ENCODE measurements around the gene NMNAT2.
"Not testable (repeated sequence)": the region's sequence is repeated elsewhere in the genome, so short reads cannot be mapped to it uniquely, and the experiment has no call there.

NMNAT2 gene

GRCh38 chr1:183251959-183252450 lies 166.2 kb downstream of the NMNAT2 start:
- no peak for DNase-seq

DNA sequence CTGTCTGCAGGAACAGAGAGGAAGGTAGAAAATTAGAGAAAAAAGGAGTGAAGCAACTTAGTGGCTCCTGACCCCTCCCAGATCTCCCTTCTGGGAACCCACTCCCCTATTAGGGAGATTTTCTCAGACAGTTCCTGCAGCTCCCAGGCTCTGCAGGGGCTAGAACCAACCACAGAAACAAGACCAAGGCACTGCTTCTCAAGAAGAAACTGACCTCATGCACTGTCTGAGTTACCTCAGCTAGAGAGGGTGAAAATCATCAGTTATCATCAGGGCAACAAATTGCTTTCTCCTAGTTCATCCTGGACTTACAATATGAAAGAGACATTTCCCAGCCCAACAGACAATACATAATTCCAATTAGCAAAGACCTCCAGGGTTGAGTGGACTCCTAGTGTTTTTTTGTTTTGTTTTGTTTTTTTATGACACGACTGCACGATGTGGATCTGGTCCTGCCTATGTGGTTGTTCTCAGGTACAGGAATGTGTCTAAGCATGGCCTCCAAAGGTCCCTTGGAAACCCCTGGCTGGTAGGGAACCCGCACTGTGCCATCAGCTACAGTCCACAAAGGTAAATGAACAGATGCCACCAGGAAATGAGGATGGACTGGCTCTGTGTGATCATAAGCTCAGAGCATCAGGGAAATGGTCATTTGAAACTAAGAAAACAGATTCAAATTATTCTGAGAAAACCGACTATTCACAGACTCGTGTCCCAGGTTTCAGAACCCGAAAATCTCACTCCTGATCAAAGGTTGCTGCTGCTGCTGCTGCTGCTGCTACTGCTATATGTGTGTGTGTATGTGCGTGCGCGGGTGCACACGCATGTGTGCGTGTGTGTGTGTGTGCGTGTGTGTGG lies 166.8 kb downstream of the NMNAT2 start:
- DNase-seq, result no peak

DNA sequence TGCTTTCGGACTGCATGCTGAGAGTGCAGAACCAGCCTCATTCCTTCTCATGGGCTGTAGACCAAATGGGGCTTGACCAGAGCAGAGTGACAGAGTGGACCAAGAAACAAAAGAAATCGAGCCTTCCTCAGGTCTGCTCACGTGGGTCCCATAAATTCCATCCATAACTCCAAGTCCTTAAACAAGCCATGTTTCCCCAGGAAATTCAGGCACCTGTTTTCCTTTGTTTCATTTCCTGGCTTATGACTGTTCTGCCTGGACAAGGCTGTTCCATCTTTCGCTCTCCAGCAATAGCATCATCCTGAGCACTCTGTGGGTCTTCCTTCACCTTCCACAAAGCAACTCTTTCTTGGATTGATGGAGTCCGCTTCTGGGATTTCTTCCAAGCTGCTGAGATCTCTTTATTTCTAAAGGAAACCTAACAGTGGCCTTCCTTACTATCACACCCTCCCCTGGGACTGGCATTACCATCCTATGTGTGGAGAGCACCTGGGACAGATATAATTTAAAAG lies 168.2 kb downstream of the NMNAT2 start:
- DNase-seq, result no peak

- no peak for DNase-seq
Measured at GRCh38 chr1:183248989-183249691, 169.0 kb downstream of the NMNAT2 start.

DNA sequence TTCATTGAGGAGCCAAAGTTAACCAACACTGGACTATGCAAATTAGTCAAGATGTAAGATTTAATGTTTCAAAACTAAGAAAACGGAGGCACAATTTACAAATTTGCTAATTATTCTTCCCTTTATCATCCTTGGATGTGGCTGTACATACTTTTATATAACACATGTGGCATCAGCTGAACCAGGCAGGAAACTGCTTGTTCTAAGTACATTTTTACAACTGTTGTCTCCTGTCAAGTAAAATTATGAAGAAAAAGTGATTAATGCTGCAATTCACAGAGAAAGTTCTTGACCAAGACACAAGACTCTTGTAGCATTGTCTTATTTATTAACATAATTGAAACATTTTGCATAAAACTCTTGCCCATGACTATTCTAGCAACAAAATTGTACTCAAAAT lies 170.2 kb downstream of the NMNAT2 start:
- DNase-seq, result no peak

- DNase-seq, result no peak
Measured at GRCh38 chr1:183247484-183247883, 170.7 kb downstream of the NMNAT2 start.

GRCh38 chr1:183247066-183247465 lies 171.1 kb downstream of the NMNAT2 start:
- DNase-seq, result no peak

GRCh38 chr1:183246436-183246835 lies 171.7 kb downstream of the NMNAT2 start:
- no peak for DNase-seq

DNA sequence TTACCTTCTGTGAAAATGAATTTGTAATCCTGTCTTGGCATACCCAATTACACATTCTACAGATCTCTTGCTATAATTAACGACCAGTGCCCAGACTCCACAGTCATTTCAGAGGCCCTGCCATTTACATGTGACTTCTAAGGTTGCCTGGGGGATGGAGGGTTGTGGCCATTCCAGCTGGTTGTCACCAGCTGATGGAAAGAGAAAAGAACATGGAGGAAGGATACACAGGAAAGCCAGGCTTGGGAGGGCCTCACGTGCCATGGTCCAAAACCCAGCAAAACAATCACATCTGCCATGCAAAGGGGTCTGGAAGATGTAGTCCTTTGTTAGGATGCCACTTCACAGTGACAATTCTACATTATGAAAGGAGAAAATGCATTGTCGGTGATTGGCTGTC lies 172.8 kb downstream of the NMNAT2 start:
- no peak for DNase-seq

DNA sequence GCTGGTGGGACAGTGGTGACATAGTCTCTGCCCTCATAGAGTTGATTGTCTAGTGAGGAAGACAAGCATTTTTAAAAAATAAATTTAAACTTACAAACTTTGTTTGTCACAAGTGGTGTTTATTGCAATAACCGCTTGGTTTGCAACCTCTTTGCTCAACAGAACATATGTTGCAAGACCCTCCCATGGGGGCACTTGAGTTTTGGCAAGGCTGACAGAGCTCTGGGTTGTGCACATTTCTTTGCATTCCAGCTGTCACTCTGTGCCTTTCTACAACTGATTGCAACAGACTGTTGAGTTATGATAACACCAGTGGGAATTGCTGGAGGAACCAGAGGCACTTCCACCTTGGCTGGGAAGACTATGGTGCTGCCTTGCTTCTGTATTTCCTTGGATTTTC lies 173.7 kb downstream of the NMNAT2 start:
- DNase-seq, result no peak

DNA sequence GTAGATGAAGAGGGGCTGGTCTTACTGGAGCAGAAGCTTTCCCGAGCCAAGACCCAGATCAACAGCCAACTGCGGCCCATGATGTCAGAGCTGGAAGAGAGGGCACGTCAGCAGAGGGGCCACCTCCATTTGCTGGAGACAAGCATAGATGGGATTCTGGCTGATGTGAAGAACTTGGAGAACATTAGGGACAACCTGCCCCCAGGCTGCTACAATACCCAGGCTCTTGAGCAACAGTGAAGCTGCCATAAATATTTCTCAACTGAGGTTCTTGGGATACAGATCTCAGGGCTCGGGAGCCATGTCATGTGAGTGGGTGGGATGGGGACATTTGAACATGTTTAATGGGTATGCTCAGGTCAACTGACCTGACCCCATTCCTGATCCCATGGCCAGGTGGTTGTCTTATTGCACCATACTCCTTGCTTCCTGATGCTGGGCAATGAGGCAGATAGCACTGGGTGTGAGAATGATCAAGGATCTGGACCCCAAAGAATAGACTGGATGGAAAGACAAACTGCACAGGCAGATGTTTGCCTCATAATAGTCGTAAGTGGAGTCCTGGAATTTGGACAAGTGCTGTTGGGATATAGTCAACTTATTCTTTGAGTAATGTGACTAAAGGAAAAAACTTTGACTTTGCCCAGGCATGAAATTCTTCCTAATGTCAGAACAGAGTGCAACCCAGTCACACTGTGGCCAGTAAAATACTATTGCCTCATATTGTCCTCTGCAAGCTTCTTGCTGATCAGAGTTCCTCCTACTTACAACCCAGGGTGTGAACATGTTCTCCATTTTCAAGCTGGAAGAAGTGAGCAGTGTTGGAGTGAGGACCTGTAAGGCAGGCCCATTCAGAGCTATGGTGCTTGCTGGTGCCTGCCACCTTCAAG lies 174.8 kb downstream of the NMNAT2 start:
- DNase-seq, result no peak

DNA sequence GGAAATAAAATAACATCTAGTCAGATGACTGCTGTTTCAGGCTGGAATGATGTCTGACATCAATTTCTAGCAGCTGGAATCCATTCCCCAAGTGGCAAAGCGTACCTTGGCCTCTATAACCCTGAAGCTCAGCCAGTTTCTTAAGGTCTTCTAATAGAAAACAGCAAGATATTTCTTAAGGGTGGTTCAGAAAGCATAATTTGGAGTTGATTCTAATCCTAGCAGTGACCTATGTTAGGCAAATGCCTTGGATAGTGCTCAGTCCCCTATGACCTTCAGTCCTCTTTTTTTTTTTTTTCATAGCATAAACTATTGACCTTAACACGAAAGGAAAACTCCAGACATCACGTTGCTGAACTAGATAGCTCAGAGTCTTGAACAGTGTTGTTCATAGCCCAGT lies 175.6 kb downstream of the NMNAT2 start:
- no peak for DNase-seq

DNA sequence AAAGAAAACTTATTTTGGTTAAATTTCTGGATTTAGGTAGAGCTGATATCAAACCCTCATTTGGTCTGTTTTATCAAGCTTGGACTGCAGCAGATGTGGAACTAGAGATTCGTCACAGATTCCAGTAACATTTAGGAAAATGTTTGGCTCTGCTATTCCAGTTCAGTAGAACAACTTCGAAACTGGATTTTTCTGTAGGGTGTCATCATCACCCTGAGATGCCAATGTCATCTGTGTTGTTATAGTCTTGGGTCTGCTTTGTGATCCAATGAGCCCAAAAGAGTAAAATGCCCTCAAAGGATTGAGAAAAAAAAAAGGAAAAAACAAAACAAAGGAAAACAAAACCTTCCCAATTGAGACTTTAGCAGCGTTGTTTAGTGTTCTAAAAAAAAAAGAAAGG lies 176.7 kb downstream of the NMNAT2 start:
- no peak for DNase-seq

DNA sequence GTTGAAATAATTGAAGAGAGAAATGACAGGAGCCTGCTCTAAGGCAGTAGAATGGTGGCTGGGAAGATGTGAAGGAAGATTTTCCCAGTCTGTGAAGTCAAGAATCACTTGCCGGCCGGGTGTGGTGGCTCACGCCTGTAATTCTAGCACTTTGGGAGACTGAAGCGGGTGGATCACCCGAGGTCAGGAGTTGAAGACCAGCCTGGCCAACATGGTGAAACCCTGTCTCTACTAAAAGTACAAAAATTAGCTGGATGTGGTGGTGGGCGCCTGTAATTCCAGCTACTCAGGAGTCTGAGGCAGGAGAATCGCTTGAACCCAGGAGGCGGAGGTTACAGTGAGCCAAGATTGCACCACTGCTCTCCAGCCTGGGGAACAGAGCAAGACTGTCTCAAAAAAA lies 177.3 kb downstream of the NMNAT2 start:
- DNase-seq, result not testable (repeated sequence)

DNA sequence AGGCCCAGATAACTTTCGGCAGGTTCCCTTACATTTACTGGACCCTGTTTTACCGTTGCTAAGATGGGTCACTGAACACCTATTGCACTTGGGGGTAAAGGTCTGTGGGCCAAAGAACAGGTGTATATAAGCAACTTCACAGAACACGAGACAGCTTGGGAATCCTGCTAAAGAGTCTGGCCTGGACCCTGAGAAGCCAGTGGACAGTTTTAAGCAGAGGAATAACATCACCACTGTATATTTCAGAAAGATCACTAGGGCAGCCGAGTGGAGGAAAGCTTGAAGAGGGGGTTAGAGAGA lies 177.7 kb downstream of the NMNAT2 start:
- DNase-seq, result no peak

DNA sequence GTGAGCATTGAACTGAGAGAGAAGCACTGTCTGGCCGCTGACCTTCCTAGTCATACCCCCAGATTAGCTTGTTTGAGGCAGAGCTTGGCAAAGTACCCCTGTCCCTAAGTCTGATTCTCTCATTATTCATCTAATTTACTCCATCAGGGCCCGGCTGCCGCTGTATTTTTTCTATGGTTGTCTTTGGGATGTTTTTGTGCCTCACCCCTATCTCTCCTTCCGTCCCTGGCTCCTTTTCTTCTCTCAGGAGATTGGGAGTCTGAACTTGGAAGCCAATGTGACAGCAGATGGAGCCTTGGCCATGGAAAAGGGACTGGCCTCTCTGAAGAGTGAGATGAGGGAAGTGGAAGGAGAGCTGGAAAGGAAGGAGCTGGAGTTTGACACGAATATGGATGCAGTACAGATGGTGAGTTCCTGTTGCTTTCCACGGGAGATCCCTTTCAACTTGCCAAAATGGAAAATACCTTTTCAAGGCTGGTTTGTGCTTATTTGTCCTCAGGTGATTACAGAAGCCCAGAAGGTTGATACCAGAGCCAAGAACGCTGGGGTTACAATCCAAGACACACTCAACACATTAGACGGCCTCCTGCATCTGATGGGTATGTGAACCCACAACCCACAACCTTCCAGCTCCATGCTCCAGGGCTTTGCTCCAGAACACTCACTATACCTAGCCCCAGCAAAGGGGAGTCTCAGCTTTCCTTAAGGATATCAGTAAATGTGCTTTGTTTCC lies 178.2 kb downstream of the NMNAT2 start:
- no peak for DNase-seq

DNA sequence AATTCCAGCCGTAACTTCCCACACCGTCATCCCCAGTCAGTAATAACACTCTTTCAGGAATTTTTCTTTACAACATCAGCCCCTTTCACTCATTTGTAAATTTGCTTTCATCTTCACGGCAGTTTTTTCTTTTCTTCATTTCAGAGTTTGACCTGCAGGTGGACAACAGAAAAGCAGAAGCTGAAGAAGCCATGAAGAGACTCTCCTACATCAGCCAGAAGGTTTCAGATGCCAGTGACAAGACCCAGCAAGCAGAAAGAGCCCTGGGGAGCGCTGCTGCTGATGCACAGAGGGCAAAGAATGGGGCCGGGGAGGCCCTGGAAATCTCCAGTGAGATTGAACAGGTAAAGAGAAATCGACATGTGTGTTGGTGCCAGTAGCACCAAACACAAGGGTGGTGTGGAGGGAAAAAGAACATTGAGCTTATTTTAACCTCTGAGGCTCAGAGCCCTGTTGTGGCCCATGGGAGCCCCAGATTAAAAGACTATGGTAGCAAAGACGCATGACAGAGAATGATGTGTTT lies 178.9 kb downstream of the NMNAT2 start:
- no peak for DNase-seq

DNA sequence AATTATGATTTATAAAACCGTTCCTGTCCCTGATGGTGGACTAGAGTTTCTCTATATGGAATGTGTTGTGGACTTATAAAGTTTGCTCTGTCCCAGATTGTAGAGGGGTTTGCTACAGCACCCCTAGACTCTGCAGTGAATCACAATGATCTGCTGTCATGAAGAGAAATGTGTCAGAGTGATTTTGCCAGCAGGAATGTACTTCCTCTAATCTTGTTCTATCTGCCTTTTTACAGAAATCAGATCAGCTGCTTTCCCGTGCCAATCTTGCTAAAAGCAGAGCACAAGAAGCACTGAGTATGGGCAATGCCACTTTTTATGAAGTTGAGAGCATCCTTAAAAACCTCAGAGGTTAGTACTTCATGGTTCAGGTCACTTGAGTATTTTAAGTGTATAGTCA lies 180.1 kb downstream of the NMNAT2 start:
- peak in 1 of 3 experiments; percentile 86 for DNase-seq

DNA sequence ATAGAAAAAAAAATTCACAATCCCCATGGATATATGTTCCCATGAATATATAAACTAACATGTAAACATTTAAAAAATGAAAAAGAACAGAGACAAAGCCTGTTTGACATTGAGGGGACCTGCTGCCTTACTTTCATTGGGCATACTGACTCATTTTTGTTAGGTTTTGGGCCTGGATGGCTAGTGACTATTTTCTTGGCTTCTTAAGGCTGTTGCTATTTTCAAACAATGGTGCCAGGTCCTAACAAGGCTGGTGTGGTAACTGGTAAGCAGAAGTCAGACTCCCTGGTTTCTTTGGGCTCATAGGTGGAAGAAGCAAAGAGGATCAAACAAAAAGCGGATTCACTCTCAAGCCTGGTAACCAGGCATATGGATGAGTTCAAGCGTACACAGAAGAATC lies 181.1 kb downstream of the NMNAT2 start:
- no peak for DNase-seq

DNA sequence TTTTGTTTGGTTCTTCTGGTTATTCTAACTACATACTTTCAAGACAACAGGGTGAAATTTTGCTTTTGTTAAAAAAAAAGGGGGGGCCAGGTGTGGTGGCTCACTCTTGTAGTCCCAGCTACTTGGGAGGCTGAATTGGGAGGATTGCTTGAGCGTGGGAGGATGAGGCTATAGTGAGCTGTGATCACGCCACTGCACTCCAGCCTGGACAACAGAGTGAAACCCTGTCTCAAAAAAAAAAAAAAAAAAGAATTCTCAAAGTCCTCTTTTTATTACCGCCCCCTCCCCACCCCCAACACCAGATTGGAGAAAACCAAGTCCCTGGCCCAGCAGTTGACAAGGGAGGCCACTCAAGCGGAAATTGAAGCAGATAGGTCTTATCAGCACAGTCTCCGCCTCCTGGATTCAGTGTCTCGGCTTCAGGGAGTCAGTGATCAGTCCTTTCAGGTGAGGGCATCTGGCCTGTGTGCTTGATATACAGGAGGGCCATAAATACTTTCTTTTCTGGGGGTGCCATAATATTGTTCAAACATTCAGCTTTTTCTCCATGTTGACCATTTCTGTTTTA lies 181.9 kb downstream of the NMNAT2 start:
- no peak for DNase-seq

- no peak for DNase-seq
Measured at GRCh38 chr1:183235503-183235902, 182.7 kb downstream of the NMNAT2 start.

Data from NCI-H1417 (cell line).